HCT116 (cell line): ENCODE data around the gene CFAP61. TPM values are rescaled to one million over a fixed set of nuclear protein-coding genes. Genes with fewer than 3 reads are reported as not detected.

Experiments used
- ATAC-seq: fragments of 200-7000 bp; cut with Tn5 transposase; 2 replicates; pipeline ENCODE4 v1.9.1; 2020; ENCODE audit warnings: mild to moderate bottlenecking, moderate library complexity
- BruUV-seq: library from RNA; stranded (reverse); fragments of 400-500 nt; replicated peaks from 2 replicates; lab custom pipeline; 2021; lab: Mats Ljungman, UMichigan
- CTCF ChIA-PET: fragments of 300-600 bp; sonication (Branson Sonifier 250); formaldehyde crosslinking; loops from one replicate; lab custom pipeline; 2021; ENCODE audit warnings: antibody characterized with exemption; lab: Charles Lee
- POLR2A ChIA-PET: fragments of 300-600, 350-600 bp; sonication (Branson Sonifier 250); formaldehyde crosslinking; loops from one replicate; lab custom pipeline; 2021; ENCODE audit warnings: antibody characterized with exemption; lab: Charles Lee
- RAD21 ChIA-PET, 2 experiments: fragments of 300-600 bp; sonication (Branson Sonifier 250); formaldehyde crosslinking; loops; one replicate each; lab custom pipeline; 2023; ENCODE audit warnings: low total read pairs in 2 of 2; ENCODE audit not compliant: uncharacterized antibody in 2 of 2, unreplicated experiment in 2 of 2, low non-redundant PET in 1 of 2; lab: Charles Lee
- DNase-seq: peaks from one replicate; pipeline ENCODE4 v3.0.0-alpha.2; 2010; ENCODE audit warnings: low read depth, low spot score
- H2AFZ ChIP-seq: fragments of 200-600 bp; shearing (Covaris generic), sonication (generic); 2 replicates; pipeline ENCODE4 v1.6.1; 2017; ENCODE audit warnings: low read depth, mixed run types, mixed read lengths, antibody characterized with exemption, low read length; ENCODE audit not compliant: poor library complexity, severe bottlenecking
- H3K27ac ChIP-seq: 2 replicates; pipeline ENCODE4 v1.5.1; 2012; ENCODE audit warnings: low read depth, low read length
- H3K27me3 ChIP-seq: fragments of 200-600 bp; sonication (generic); 2 replicates; pipeline ENCODE4 v1.6.1; 2016; ENCODE audit warnings: mixed run types, low read length, mixed read lengths; ENCODE audit not compliant: insufficient read depth
- H3K36me3 ChIP-seq, 2 experiments: fragments of 200-500 bp in 1 of 2; fragments of 200-600 bp in 1 of 2; sonication (Bioruptor generic) in 1 of 2; sonication (generic) in 1 of 2; 2 replicates each; pipeline versions ENCODE4 v1.5.1 to v1.6.1; 2014 to 2016; ENCODE audit warnings: low read length in 2 of 2, inconsistent platforms in 1 of 2, mixed read lengths in 1 of 2, mixed run types in 1 of 2; ENCODE audit not compliant: insufficient read depth in 2 of 2, control insufficient read depth in 1 of 2
- H3K4me1 ChIP-seq, 2 experiments: fragments of 200-600 bp in 1 of 2; sonication (generic) in 1 of 2; 2 replicates each; pipeline versions ENCODE4 v1.5.1 to v1.6.1; 2012 to 2017; ENCODE audit warnings: low read length in 2 of 2, inconsistent platforms in 1 of 2, mild to moderate bottlenecking in 1 of 2, mixed read lengths in 1 of 2, mixed run types in 1 of 2, moderate library complexity in 1 of 2; ENCODE audit not compliant: insufficient read depth in 2 of 2, control insufficient read depth in 1 of 2
- H3K4me2 ChIP-seq: fragments of 200-600 bp; sonication (generic); 2 replicates; pipeline ENCODE4 v1.6.1; 2017; ENCODE audit warnings: mixed run types, low read length, mixed read lengths
- H3K4me3 ChIP-seq, 2 experiments: fragments of 200-600 bp in 1 of 2; sonication (generic) in 1 of 2; replicated peaks in 1 of 2; 2 replicates each; pipeline ENCODE4 v1.5.1; 2011 to 2016; ENCODE audit warnings: low read length in 2 of 2, control low read depth in 1 of 2, low read depth in 1 of 2, mild to moderate bottlenecking in 1 of 2, mixed read lengths in 1 of 2, mixed run types in 1 of 2
- H3K79me2 ChIP-seq: fragments of 200-600 bp; sonication (generic); 2 replicates; pipeline ENCODE4 v1.6.1; 2017; ENCODE audit warnings: mild to moderate bottlenecking, mixed run types, low read length, moderate library complexity, mixed read lengths; ENCODE audit not compliant: insufficient read depth
- H3K9ac ChIP-seq: fragments of 200-600 bp; sonication (generic); 2 replicates; pipeline ENCODE4 v1.6.1; 2016; ENCODE audit warnings: low read length, mixed read lengths
- H3K9me2 ChIP-seq: fragments of 200-600 bp; sonication (generic), shearing (Covaris generic); 2 replicates; pipeline ENCODE4 v1.6.1; 2017; ENCODE audit warnings: mixed run types, mild to moderate bottlenecking, moderate library complexity; ENCODE audit not compliant: insufficient read depth
- H3K9me3 ChIP-seq, 2 experiments: fragments of 200-500 bp in 1 of 2; fragments of 200-600 bp in 1 of 2; sonication (Bioruptor generic) in 1 of 2; sonication (generic) in 1 of 2; 2 replicates each; pipeline ENCODE4 v1.6.1; 2014 to 2017; ENCODE audit warnings: low read length in 2 of 2, mixed read lengths in 2 of 2, inconsistent platforms in 1 of 2, low read depth in 1 of 2, mild to moderate bottlenecking in 1 of 2, mixed run types in 1 of 2, moderate library complexity in 1 of 2; ENCODE audit not compliant: control insufficient read depth in 1 of 2, insufficient read depth in 1 of 2
- H4K20me1 ChIP-seq: fragments of 200-600 bp; sonication (generic), shearing (Covaris generic); 2 replicates; pipeline ENCODE4 v1.6.1; 2017; ENCODE audit warnings: mixed run types, mild to moderate bottlenecking, moderate library complexity; ENCODE audit not compliant: insufficient read depth
- ATF3 ChIP-seq: IDR thresholded peaks from 2 replicates; pipeline ENCODE4 v1.6.1; 2012
- JUND ChIP-seq: IDR thresholded peaks from 2 replicates; pipeline ENCODE4 v1.6.1; 2012
- POLR2A ChIP-seq: IDR thresholded peaks from 2 replicates; pipeline ENCODE4 v1.7.0; 2011; ENCODE audit warnings: borderline replicate concordance; ENCODE audit not compliant: insufficient read depth, insufficient read length; ENCODE audit errors: extremely low read depth
- RAD21 ChIP-seq: IDR thresholded peaks from 2 replicates; pipeline ENCODE4 v1.6.1; 2012; ENCODE audit warnings: low read depth, mild to moderate bottlenecking
- SRF ChIP-seq: IDR thresholded peaks from 2 replicates; pipeline ENCODE4 v1.6.1; 2012; ENCODE audit warnings: low read depth
- YY1 ChIP-seq: IDR thresholded peaks from 2 replicates; pipeline ENCODE4 v1.6.1; 2011; ENCODE audit warnings: low read length, low read depth, moderate library complexity, mild to moderate bottlenecking; ENCODE audit not compliant: insufficient replicate concordance; ENCODE audit errors: extremely low read depth
- intact Hi-C: fragments of 100-400 bp; cut with micrococcal nuclease; formaldehyde crosslinking; loops from 2 replicates; pipeline ENCODE4 v1.10.0; 2022
- total RNA-seq: library from RNA; stranded (reverse); gene quantifications from one replicate; pipeline ENCODE4 v1.2.1, GENCODE V29; 2021; ENCODE audit not compliant: unreplicated experiment
- TF ChIP-seq, protein P1 (sequence below), 3 experiments: fragments of 200-600 bp in 1 of 3; sonication (generic) in 1 of 3; IDR thresholded peaks in 2 of 3; conservative IDR thresholded peaks in 1 of 3; 2 replicates each; pipeline ENCODE4 v1.5.1; 2012 to 2017; ENCODE audit warnings: low read depth in 2 of 3, low read length in 2 of 3, antibody characterized with exemption in 1 of 3, borderline replicate concordance in 1 of 3, control low read depth in 1 of 3, mild to moderate bottlenecking in 1 of 3, mixed read lengths in 1 of 3, mixed run types in 1 of 3, moderate library complexity in 1 of 3; ENCODE audit not compliant: insufficient read depth in 1 of 3
- TF ChIP-seq, protein P2 (sequence below): IDR thresholded peaks from 2 replicates; pipeline ENCODE4 v1.6.1; 2011; ENCODE audit warnings: mild to moderate bottlenecking, low read length, moderate library complexity; ENCODE audit not compliant: insufficient replicate concordance; ENCODE audit errors: extremely low read depth
- TF ChIP-seq, protein P3 (sequence below): IDR thresholded peaks from 2 replicates; pipeline ENCODE4 v1.6.1; 2012

CFAP61 gene
- total RNA-seq, 1 experiment from 2014 or later = 1.7 TPM

GRCh38 chr20:20237093-20237959 is 185.0 kb downstream of the CFAP61 start:
- DNase-seq (peak; percentile 28), ATAC-seq (peak; percentile 96)
- Histone ChIP-seq H2AFZ (peak overlapping the region; percentile 13), H3K27ac (no peak overlapping the region), H3K4me2 (peak overlapping the region; percentile 1; the same call in 1 of the 2 replicates), H3K9me3 (no peaks in the 10 kb centered on the region), H4K20me1 (no peaks in the 10 kb centered on the region), H3K4me3 (no peak overlapping the region), H3K9ac (no peak overlapping the region), H3K79me2 (no peaks in the 10 kb centered on the region), H3K4me1 (no peaks in the 10 kb centered on the region), H3K9me2 (no peaks in the 10 kb centered on the region), H3K27me3 (no peaks in the 10 kb centered on the region), H3K36me3 (no peaks in the 10 kb centered on the region)
- intact Hi-C loops = loop anchor here (1.0 to 10.0 kb wide), 2 partner anchors 154 to 453 kb away; no protein-coding TSS in a partner anchor
- CTCF ChIA-PET = interaction anchor here (0.7 to 2.1 kb wide), 12 partner anchors 9 to 154 kb away, joined by 3 to 6 read pairs (median 4); no protein-coding TSS in a partner anchor
- TF ChIP-seq, protein P1, sequence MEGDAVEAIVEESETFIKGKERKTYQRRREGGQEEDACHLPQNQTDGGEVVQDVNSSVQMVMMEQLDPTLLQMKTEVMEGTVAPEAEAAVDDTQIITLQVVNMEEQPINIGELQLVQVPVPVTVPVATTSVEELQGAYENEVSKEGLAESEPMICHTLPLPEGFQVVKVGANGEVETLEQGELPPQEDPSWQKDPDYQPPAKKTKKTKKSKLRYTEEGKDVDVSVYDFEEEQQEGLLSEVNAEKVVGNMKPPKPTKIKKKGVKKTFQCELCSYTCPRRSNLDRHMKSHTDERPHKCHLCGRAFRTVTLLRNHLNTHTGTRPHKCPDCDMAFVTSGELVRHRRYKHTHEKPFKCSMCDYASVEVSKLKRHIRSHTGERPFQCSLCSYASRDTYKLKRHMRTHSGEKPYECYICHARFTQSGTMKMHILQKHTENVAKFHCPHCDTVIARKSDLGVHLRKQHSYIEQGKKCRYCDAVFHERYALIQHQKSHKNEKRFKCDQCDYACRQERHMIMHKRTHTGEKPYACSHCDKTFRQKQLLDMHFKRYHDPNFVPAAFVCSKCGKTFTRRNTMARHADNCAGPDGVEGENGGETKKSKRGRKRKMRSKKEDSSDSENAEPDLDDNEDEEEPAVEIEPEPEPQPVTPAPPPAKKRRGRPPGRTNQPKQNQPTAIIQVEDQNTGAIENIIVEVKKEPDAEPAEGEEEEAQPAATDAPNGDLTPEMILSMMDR (IDR thresholded peaks at IDR 0.05 in 2 of 3, conservative IDR thresholded peaks at IDR 0.05 in 1 of 3; ENCODE audit: borderline replicate concordance in 1 of 3, insufficient read depth in 1 of 3, low read depth in 2 of 3, low read length in 2 of 3) = peak; percentile 27 to 80 (median 77); a peak in 5 of 6 replicates
- TF ChIP-seq YY1 (no peak), RAD21 (peak; percentile 54)
- POLR2A ChIA-PET = no interaction called here
- RAD21 ChIA-PET = no interaction called here
- BruUV-seq = no TSS peak

GRCh38 chr20:20241976-20242375 is 189.6 kb downstream of the CFAP61 start:
- ChIA-PET CTCF (interaction anchor here (1.1 kb wide), 1 partner anchor 12 kb away, joined by 3 read pairs; no protein-coding TSS in a partner anchor), RAD21 (no interaction called here), POLR2A (no interaction called here)
- Histone ChIP-seq H3K27ac (no peak overlapping the region), H3K9ac (no peak overlapping the region), H4K20me1 (no peaks in the 10 kb centered on the region), H3K9me2 (no peaks in the 10 kb centered on the region), H3K79me2 (no peaks in the 10 kb centered on the region), H3K4me1 (no peaks in the 10 kb centered on the region), H3K36me3 (no peaks in the 10 kb centered on the region), H2AFZ (no peak overlapping the region), H3K4me3 (no peak overlapping the region), H3K4me2 (no peak overlapping the region), H3K9me3 (no peaks in the 10 kb centered on the region), H3K27me3 (no peaks in the 10 kb centered on the region)
- intact Hi-C loops = no loop called here
- DNase-seq (no peak), ATAC-seq (no peak)
- no peak for TF ChIP-seq JUND
- TF ChIP-seq POLR2A = no peak
- TF ChIP-seq, protein P2, sequence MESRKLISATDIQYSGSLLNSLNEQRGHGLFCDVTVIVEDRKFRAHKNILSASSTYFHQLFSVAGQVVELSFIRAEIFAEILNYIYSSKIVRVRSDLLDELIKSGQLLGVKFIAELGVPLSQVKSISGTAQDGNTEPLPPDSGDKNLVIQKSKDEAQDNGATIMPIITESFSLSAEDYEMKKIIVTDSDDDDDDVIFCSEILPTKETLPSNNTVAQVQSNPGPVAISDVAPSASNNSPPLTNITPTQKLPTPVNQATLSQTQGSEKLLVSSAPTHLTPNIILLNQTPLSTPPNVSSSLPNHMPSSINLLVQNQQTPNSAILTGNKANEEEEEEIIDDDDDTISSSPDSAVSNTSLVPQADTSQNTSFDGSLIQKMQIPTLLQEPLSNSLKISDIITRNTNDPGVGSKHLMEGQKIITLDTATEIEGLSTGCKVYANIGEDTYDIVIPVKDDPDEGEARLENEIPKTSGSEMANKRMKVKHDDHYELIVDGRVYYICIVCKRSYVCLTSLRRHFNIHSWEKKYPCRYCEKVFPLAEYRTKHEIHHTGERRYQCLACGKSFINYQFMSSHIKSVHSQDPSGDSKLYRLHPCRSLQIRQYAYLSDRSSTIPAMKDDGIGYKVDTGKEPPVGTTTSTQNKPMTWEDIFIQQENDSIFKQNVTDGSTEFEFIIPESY = no peak
- TF ChIP-seq, protein P3, sequence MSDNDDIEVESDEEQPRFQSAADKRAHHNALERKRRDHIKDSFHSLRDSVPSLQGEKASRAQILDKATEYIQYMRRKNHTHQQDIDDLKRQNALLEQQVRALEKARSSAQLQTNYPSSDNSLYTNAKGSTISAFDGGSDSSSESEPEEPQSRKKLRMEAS = no peak
- TF ChIP-seq ATF3 = no peak
- TF ChIP-seq SRF = no peak
- BruUV-seq = no TSS peak
